Retinal pigment epithelial cell (primary cell): ENCODE measurements around the gene ACOXL.

ENCODE experiments used
- DNase-seq: peaks from one replicate; pipeline ENCODE4 v3.0.0-alpha.2; 2010; ENCODE audit warnings: low read depth
- H3K4me3 ChIP-seq: 2 replicates; pipeline ENCODE4 v1.5.1; 2011; ENCODE audit warnings: mild to moderate bottlenecking, low read length, control low read depth, moderate library complexity
- TF ChIP-seq, protein P1 (sequence below): conservative IDR thresholded peaks from 2 replicates; pipeline ENCODE4 v1.5.1; 2011; ENCODE audit warnings: low read depth, low read length, control low read depth, inconsistent platforms

ACOXL gene

DNA sequence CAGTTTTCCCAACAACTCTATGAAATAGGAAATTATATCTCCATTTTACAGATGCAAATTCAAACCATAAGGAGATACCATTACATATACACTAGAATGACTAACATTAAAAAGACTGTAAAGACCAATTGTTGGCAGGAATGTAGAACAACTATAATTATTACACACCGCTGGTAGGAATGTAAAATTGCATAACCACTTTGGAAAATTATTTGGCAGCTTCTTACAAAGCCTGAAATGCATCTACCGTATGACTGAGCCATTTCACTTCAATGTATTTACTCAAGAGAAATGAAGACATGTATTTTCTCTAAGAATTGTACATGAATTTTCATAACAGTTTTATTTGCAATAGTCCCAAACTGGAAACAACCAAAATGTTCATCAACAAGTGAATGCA lies 199.3 kb downstream of the ACOXL start:
- TF ChIP-seq, protein P1, sequence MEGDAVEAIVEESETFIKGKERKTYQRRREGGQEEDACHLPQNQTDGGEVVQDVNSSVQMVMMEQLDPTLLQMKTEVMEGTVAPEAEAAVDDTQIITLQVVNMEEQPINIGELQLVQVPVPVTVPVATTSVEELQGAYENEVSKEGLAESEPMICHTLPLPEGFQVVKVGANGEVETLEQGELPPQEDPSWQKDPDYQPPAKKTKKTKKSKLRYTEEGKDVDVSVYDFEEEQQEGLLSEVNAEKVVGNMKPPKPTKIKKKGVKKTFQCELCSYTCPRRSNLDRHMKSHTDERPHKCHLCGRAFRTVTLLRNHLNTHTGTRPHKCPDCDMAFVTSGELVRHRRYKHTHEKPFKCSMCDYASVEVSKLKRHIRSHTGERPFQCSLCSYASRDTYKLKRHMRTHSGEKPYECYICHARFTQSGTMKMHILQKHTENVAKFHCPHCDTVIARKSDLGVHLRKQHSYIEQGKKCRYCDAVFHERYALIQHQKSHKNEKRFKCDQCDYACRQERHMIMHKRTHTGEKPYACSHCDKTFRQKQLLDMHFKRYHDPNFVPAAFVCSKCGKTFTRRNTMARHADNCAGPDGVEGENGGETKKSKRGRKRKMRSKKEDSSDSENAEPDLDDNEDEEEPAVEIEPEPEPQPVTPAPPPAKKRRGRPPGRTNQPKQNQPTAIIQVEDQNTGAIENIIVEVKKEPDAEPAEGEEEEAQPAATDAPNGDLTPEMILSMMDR = no peak
- DNase-seq = peak; percentile 39
- no peak overlapping the region for H3K4me3 ChIP-seq

DNA sequence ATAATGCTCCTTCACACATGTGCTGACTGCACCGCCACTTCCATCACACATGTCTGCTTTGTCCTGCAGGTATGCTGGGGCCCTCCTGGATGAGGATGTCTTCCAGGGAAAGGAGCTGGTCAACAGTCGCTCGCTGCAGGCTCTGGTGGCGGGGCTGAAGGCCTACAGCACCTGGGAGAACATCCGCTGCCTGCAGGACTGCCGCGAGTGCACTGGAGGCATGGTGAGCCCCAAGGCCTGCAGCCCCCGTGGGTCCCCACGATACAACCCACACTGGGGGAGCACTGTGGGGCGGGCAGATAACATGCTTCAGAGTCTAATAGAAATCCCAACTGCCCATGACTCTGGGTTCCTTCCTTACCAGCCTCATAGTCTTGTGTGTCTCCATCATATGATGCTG lies 201.0 kb downstream of the ACOXL start:
- no peak overlapping the region for H3K4me3 ChIP-seq
- DNase-seq = no peak
- TF ChIP-seq, protein P1 = no peak

DNA sequence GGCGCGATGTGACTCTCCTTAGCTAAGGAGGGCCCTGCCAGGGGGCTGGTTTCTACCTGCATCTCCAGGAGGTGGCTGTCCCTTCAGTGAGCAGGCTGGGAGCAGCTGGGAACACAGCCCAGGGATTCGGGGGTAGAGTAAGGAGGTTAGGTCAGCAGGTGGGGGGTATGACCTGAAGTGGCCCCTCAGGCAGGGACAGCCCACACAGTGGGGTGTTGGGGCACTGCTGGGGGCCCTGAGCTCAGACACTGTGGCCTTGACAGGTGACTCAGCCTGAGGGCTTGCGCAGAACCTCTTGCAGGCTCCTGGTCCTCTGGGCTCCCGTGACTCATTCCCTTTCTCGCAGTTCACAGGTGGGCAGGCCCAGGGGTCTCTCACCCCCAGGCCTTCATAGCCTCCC lies 202.6 kb downstream of the ACOXL start:
- DNase-seq = no peak
- TF ChIP-seq, protein P1 = no peak

DNA sequence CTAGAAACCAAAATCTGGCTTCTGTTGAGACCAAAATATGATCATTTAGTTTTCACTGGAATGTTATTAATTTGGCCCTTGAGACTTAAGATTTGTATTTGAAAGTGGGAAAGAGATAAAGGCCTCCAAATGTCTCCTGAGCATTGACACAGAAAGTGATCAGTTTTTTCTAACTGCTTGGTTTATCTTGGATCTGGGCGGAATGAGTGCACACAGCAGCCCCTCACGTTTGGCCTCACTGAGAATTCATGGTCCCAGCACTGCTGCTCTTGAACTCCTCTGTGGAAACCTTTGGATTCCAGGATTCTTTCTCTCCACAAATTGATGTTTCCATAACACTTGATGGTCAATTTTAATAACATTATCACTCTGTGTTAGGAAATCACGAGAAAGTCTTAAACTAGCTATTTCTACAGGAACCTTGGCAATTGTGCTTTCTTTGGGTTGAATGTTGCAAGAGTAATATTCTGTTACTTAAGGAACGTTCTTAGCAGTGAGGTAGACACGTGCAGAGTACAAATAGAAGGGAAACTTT lies 208.1 kb downstream of the ACOXL start:
- no peak for DNase-seq
- TF ChIP-seq, protein P1 = no peak

More for the DNA sequence above, 202.6 kb downstream of the ACOXL start:
- no peak overlapping the region for H3K4me3 ChIP-seq

DNA sequence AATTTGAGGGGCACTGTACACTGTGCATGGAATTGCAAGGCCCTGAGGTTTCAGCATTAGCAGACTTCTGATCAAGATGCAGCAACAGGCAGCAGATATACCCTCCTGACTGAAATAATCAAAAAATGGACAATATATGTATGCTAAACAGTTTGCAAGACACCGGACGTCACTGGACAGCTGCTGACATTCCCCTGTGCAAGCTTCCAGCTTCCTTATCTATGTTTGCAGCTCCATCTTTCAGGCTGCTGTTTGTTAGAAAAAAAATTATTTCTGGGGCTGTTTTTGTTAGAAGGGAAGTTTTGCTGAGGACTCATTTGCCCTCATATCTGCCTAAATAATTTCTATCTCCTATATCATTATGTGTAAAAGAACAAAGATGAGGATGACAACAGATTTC lies 208.9 kb downstream of the ACOXL start:
- TF ChIP-seq, protein P1 = no peak
- no peak overlapping the region for H3K4me3 ChIP-seq
- no peak for DNase-seq

More for the DNA sequence above, 208.1 kb downstream of the ACOXL start:
- H3K4me3 ChIP-seq = no peak overlapping the region

DNA sequence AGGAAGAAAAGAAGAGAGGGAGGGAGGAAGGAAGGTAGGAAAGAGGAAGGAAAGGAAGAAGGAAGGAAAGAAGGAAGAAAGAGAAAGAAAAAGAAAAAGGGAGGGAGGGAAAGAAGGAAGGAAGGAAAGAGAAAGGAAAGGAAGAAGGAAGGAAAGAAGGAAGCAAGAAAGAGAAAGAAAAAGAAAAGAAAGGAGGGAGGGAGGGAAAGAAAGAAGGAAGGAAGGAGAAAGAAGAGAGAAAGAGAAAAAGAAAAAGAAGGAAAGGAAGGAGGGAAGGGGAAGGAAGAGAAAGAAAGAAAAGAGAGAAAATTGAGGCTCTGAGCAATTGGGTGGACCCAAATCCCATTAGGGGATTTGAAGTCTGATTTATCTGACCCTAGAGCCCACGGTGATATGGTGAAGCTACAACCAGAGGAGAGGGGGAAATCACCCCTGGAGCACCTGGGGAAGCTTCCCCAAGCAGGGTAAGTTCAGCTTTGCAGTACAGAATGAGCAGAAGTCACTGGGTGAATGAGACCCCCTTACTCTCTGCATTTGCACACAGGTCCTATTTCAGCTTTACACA lies 210.8 kb downstream of the ACOXL start:
- H3K4me3 ChIP-seq = no peak overlapping the region
- TF ChIP-seq, protein P1 = no peak
- no peak for DNase-seq

DNA sequence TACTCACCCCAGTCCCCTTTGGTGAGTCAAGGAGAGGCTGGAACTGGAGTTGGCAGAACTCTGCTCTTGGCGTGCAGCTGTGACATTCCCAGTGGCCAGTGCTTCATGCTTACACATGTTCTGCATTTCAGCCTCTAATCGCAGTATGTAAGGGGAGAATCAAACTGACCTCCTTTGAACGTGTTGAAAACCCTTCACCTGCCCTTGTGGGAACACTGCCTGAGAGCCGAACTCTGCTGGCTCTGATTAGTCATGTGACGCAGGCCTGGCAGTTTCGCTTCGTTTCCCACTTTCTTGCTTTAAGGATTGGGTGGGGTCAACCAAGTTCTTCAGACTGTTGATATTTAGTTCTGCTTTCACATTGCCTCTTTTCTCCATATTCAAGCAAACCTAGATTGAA lies 214.5 kb downstream of the ACOXL start:
- H3K4me3 ChIP-seq = no peak overlapping the region
- TF ChIP-seq, protein P1 = no peak
- DNase-seq = no peak
